ENCODE results near the gene FAM237A. TPM values are rescaled to one million over a fixed set of nuclear protein-coding genes. Genes with fewer than 3 reads are reported as not detected.
A peak's percentile ranks its signal among the peaks of the same experiment; 100 is the strongest.

The FAM237A gene
- total and polyA plus RNA-seq, 2 of the 13 experiments (the other 11 are each of a cell fraction or from before 2014, with no cell fraction given): not detected

DNA sequence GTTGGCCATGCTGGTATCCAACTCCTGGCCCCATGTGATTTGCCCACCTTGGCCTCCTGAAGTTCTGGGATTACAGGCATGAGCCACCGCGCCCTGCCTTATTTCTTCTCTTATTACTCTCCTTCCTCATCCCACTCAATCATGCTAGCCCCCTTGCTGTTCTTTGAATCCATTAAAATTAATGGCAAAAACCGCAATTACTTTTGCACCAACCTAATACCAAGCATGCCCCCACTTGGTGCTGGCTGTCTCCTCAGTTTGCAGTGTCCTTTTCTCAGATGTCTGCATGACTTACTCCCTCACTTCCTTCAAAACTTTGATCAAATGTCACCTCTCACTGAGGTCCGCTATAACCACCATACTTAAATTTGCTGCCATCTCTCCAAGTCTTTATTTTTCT is 41.3 kb downstream of the FAM237A start:
- H3K4me2 ChIP-seq (ENCODE audit: low read depth, low read length): no peak overlapping the region
- intact Hi-C loops (cut with micrococcal nuclease; ENCODE audit: unreplicated experiment): no loop called here
- ChIA-PET POLR2A (no interaction called here), CTCF (ENCODE audit: low intra/inter-chr PET ratio, low total read pairs) (no interaction called here)
- no peaks in the 10 kb centered on the region for H4K20me1 ChIP-seq (ENCODE audit: insufficient read depth, low read length)
- no peak overlapping the region for H3K9ac ChIP-seq (ENCODE audit: insufficient read depth, low read depth, low read length)
- H3K9me3 ChIP-seq (ENCODE audit: low read length): no peaks in the 10 kb centered on the region
- H3K27me3 ChIP-seq (ENCODE audit: control insufficient read depth in 1 of 2, insufficient read depth in 2 of 2, low read length in 2 of 2): 0 out of 5 replicates have a peak, but pooled peaks cover 0 to 1% of the 10 kb centered on the region in 2 experiments
- H2AFZ ChIP-seq (ENCODE audit: low read length): no peak overlapping the region
- in situ Hi-C loops (cut with HindIII; ENCODE audit: extremely low pct_ligation_motif_present, low pct_unique_long_range_greater_than_20kb): no loop called here
- BruUV-seq (replicated peaks): no TSS peak
- no peaks in the 10 kb centered on the region for H3K79me2 ChIP-seq (ENCODE audit: insufficient read depth, low read length)
- H3K27ac ChIP-seq (ENCODE audit: extremely low read length, insufficient read depth, low read length): no peak overlapping the region
- H3K4me1 ChIP-seq (ENCODE audit: insufficient read depth, low read length): no peaks in the 10 kb centered on the region
- DNase-seq (ENCODE audit: low spot score) (no peak), ATAC-seq (no peak), FAIRE-seq (no peak)
- TF ChIP-seq ATF2 (CRISPR knock-in tag; IDR thresholded peaks at IDR 0.05) (no peak), ZBTB40 (IDR thresholded peaks at IDR 0.05) (peak; percentile 88), ZBTB40 (CRISPR knock-in tag; IDR thresholded peaks at IDR 0.05) (no peak)
- WGBS (ENCODE audit: low lambda C conversion rate): 41% methylated on average over 4 of the region's 4 CpGs
- no peaks in the 10 kb centered on the region for H3K36me3 ChIP-seq (replicated peaks in 1 of 2; ENCODE audit: control insufficient read depth in 1 of 2, insufficient read depth in 2 of 2, low read length in 2 of 2)
- no peak overlapping the region for H3K4me3 ChIP-seq (replicated peaks in 1 of 3; ENCODE audit: insufficient read depth in 1 of 3, low read depth in 2 of 3, low read length in 3 of 3)
